ENCODE data around the gene STARD10.

The STARD10 gene

GRCh38 chr11:72771507-72771906 lies 22.3 kb downstream of the STARD10 start:
- Histone ChIP-seq H3K27me3 (ENCODE audit: control insufficient read depth in 1 of 2, insufficient read depth in 2 of 2, low read length in 2 of 2) (no peaks in the 10 kb centered on the region), H3K36me3 (ENCODE audit: control insufficient read depth in 2 of 2, insufficient read depth in 2 of 2, low read length in 2 of 2) (no peaks in the 10 kb centered on the region), H3K4me3 (ENCODE audit: low read length in 2 of 2) (no peak overlapping the region), H3K4me1 (ENCODE audit: control insufficient read depth, insufficient read depth, low read length) (peaks cover 25% of the 10 kb centered on the region), H3K9me3 (ENCODE audit: control insufficient read depth in 2 of 2, low read length in 2 of 2) (no peaks in the 10 kb centered on the region), H3K9ac (ENCODE audit: low read length in 2 of 2) (peak overlapping the region in 1 of 2 donors; percentile 2), H3K27ac (ENCODE audit: low read length) (no peak overlapping the region)

GRCh38 chr11:72770799-72771198 lies 23.0 kb downstream of the STARD10 start:
- Histone ChIP-seq H3K4me3 (ENCODE audit: low read length in 2 of 2) (no peak overlapping the region), H3K9ac (ENCODE audit: low read length in 2 of 2) (no peak overlapping the region), H3K27ac (ENCODE audit: low read length) (no peak overlapping the region), H3K36me3 (ENCODE audit: control insufficient read depth in 2 of 2, insufficient read depth in 2 of 2, low read length in 2 of 2) (no peaks in the 10 kb centered on the region), H3K4me1 (ENCODE audit: control insufficient read depth, insufficient read depth, low read length) (peaks cover 25% of the 10 kb centered on the region), H3K9me3 (ENCODE audit: control insufficient read depth in 2 of 2, low read length in 2 of 2) (no peaks in the 10 kb centered on the region), H3K27me3 (ENCODE audit: control insufficient read depth in 1 of 2, insufficient read depth in 2 of 2, low read length in 2 of 2) (no peaks in the 10 kb centered on the region)

- Histone ChIP-seq H3K9ac (ENCODE audit: low read length in 2 of 2) (no peak overlapping the region), H3K4me3 (ENCODE audit: low read length in 2 of 2) (no peak overlapping the region), H3K36me3 (ENCODE audit: control insufficient read depth in 2 of 2, insufficient read depth in 2 of 2, low read length in 2 of 2) (no peaks in the 10 kb centered on the region), H3K27ac (ENCODE audit: low read length) (no peak overlapping the region), H3K4me1 (ENCODE audit: control insufficient read depth, insufficient read depth, low read length) (peaks cover 25% of the 10 kb centered on the region), H3K9me3 (ENCODE audit: control insufficient read depth in 2 of 2, low read length in 2 of 2) (no peaks in the 10 kb centered on the region), H3K27me3 (ENCODE audit: control insufficient read depth in 1 of 2, insufficient read depth in 2 of 2, low read length in 2 of 2) (no peaks in the 10 kb centered on the region)
Measured at GRCh38 chr11:72769680-72770079, 24.2 kb downstream of the STARD10 start.

- Histone ChIP-seq H3K36me3 (ENCODE audit: control insufficient read depth in 2 of 2, insufficient read depth in 2 of 2, low read length in 2 of 2) (no peaks in the 10 kb centered on the region), H3K4me1 (ENCODE audit: control insufficient read depth, insufficient read depth, low read length) (peaks cover 17% of the 10 kb centered on the region), H3K27ac (ENCODE audit: low read length) (no peak overlapping the region), H3K27me3 (ENCODE audit: control insufficient read depth in 1 of 2, insufficient read depth in 2 of 2, low read length in 2 of 2) (no peaks in the 10 kb centered on the region), H3K9me3 (ENCODE audit: control insufficient read depth in 2 of 2, low read length in 2 of 2) (no peaks in the 10 kb centered on the region), H3K4me3 (ENCODE audit: low read length in 2 of 2) (no peak overlapping the region), H3K9ac (ENCODE audit: low read length in 2 of 2) (no peak overlapping the region)
Measured at GRCh38 chr11:72768581-72768980, 25.3 kb downstream of the STARD10 start.

GRCh38 chr11:72767203-72768062 lies 26.4 kb downstream of the STARD10 start:
- Histone ChIP-seq H3K4me3 (ENCODE audit: low read length in 2 of 2) (no peak overlapping the region), H3K4me1 (ENCODE audit: control insufficient read depth, insufficient read depth, low read length) (peaks cover 9% of the 10 kb centered on the region), H3K9ac (ENCODE audit: low read length in 2 of 2) (no peak overlapping the region), H3K36me3 (ENCODE audit: control insufficient read depth in 2 of 2, insufficient read depth in 2 of 2, low read length in 2 of 2) (no peaks in the 10 kb centered on the region), H3K27me3 (ENCODE audit: control insufficient read depth in 1 of 2, insufficient read depth in 2 of 2, low read length in 2 of 2) (no peaks in the 10 kb centered on the region), H3K27ac (ENCODE audit: low read length) (no peak overlapping the region), H3K9me3 (ENCODE audit: control insufficient read depth in 2 of 2, low read length in 2 of 2) (no peaks in the 10 kb centered on the region)

- Histone ChIP-seq H3K9me3 (ENCODE audit: control insufficient read depth in 2 of 2, low read length in 2 of 2) (no peaks in the 10 kb centered on the region), H3K4me3 (ENCODE audit: low read length in 2 of 2) (no peak overlapping the region), H3K4me1 (ENCODE audit: control insufficient read depth, insufficient read depth, low read length) (peaks cover 4% of the 10 kb centered on the region), H3K36me3 (ENCODE audit: control insufficient read depth in 2 of 2, insufficient read depth in 2 of 2, low read length in 2 of 2) (no peaks in the 10 kb centered on the region), H3K9ac (ENCODE audit: low read length in 2 of 2) (no peak overlapping the region), H3K27me3 (ENCODE audit: control insufficient read depth in 1 of 2, insufficient read depth in 2 of 2, low read length in 2 of 2) (no peaks in the 10 kb centered on the region), H3K27ac (ENCODE audit: low read length) (no peak overlapping the region)
Measured at GRCh38 chr11:72766152-72766902, 27.5 kb downstream of the STARD10 start.

GRCh38 chr11:72764503-72764902 lies 29.3 kb downstream of the STARD10 start:
- Histone ChIP-seq H3K27ac (ENCODE audit: low read length) (no peak overlapping the region), H3K4me3 (ENCODE audit: low read length in 2 of 2) (no peak overlapping the region), H3K9ac (ENCODE audit: low read length in 2 of 2) (no peak overlapping the region), H3K27me3 (ENCODE audit: control insufficient read depth in 1 of 2, insufficient read depth in 2 of 2, low read length in 2 of 2) (no peaks in the 10 kb centered on the region), H3K4me1 (ENCODE audit: control insufficient read depth, insufficient read depth, low read length) (no peaks in the 10 kb centered on the region), H3K9me3 (ENCODE audit: control insufficient read depth in 2 of 2, low read length in 2 of 2) (no peaks in the 10 kb centered on the region), H3K36me3 (ENCODE audit: control insufficient read depth in 2 of 2, insufficient read depth in 2 of 2, low read length in 2 of 2) (no peaks in the 10 kb centered on the region)

GRCh38 chr11:72763823-72764222 lies 30.0 kb downstream of the STARD10 start:
- Histone ChIP-seq H3K9me3 (ENCODE audit: control insufficient read depth in 2 of 2, low read length in 2 of 2) (no peaks in the 10 kb centered on the region), H3K27me3 (ENCODE audit: control insufficient read depth in 1 of 2, insufficient read depth in 2 of 2, low read length in 2 of 2) (no peaks in the 10 kb centered on the region), H3K4me1 (ENCODE audit: control insufficient read depth, insufficient read depth, low read length) (no peaks in the 10 kb centered on the region), H3K36me3 (ENCODE audit: control insufficient read depth in 2 of 2, insufficient read depth in 2 of 2, low read length in 2 of 2) (peaks cover 2% of the 10 kb centered on the region in 2 donors), H3K9ac (ENCODE audit: low read length in 2 of 2) (no peak overlapping the region), H3K4me3 (ENCODE audit: low read length in 2 of 2) (no peak overlapping the region), H3K27ac (ENCODE audit: low read length) (no peak overlapping the region)

GRCh38 chr11:72762641-72763304 lies 31.1 kb downstream of the STARD10 start:
- Histone ChIP-seq H3K9me3 (ENCODE audit: control insufficient read depth in 2 of 2, low read length in 2 of 2) (no peaks in the 10 kb centered on the region), H3K27me3 (ENCODE audit: control insufficient read depth in 1 of 2, insufficient read depth in 2 of 2, low read length in 2 of 2) (no peaks in the 10 kb centered on the region), H3K36me3 (ENCODE audit: control insufficient read depth in 2 of 2, insufficient read depth in 2 of 2, low read length in 2 of 2) (peaks cover 6 to 7% of the 10 kb centered on the region in 2 donors), H3K4me1 (ENCODE audit: control insufficient read depth, insufficient read depth, low read length) (no peaks in the 10 kb centered on the region), H3K4me3 (ENCODE audit: low read length in 2 of 2) (no peak overlapping the region), H3K27ac (ENCODE audit: low read length) (no peak overlapping the region), H3K9ac (ENCODE audit: low read length in 2 of 2) (no peak overlapping the region)

GRCh38 chr11:72760539-72761405 lies 33.1 kb downstream of the STARD10 start:
- Histone ChIP-seq H3K4me3 (ENCODE audit: low read length in 2 of 2) (no peak overlapping the region), H3K36me3 (ENCODE audit: control insufficient read depth in 2 of 2, insufficient read depth in 2 of 2, low read length in 2 of 2) (peaks cover 11 to 16% of the 10 kb centered on the region in 2 donors), H3K9ac (ENCODE audit: low read length in 2 of 2) (no peak overlapping the region), H3K27ac (ENCODE audit: low read length) (no peak overlapping the region), H3K9me3 (ENCODE audit: control insufficient read depth in 2 of 2, low read length in 2 of 2) (no peaks in the 10 kb centered on the region), H3K27me3 (ENCODE audit: control insufficient read depth in 1 of 2, insufficient read depth in 2 of 2, low read length in 2 of 2) (no peaks in the 10 kb centered on the region), H3K4me1 (ENCODE audit: control insufficient read depth, insufficient read depth, low read length) (no peaks in the 10 kb centered on the region)
